Head of caudate nucleus (tissue), 42 donors: ENCODE data around the gene MT1H.
"Not testable (repeated sequence)": the region's sequence is repeated elsewhere in the genome, so short reads cannot be mapped to it uniquely, and the experiment has no call there.

Source experiments
- DNase-seq, 42 donors: peaks; one replicate each; pipeline versions ENCODE4 v3.0.0 to v3.0.0-alpha.2; 2020 to 2021; ENCODE audit warnings: mixed read lengths in 7 of 42
- intact Hi-C: fragments of 100-400 bp; cut with DNase I; formaldehyde crosslinking; loops from one replicate; pipeline ENCODE4 v1.15.0; 2022

The MT1H gene

GRCh38 chr16:56702836-56703235 lies 33.2 kb downstream of the MT1H start:
- intact Hi-C loops: loop anchor here (5.0 kb wide), 2 partner anchors 101 to 191 kb away; no protein-coding TSS in a partner anchor
- peak in 1 of 42 donors; percentile 19 for DNase-seq

GRCh38 chr16:56708525-56709442 lies 39.2 kb downstream of the MT1H start:
- no peak for DNase-seq
- intact Hi-C loops: no loop called here

GRCh38 chr16:56709443-56710040 lies 39.9 kb downstream of the MT1H start:
- intact Hi-C loops: no loop called here
- DNase-seq: no peak

- intact Hi-C loops: no loop called here
- DNase-seq: peak in 1 of 42 donors; percentile 8
Measured at GRCh38 chr16:56710181-56710737, 40.6 kb downstream of the MT1H start.

GRCh38 chr16:56711862-56712261 lies 42.2 kb downstream of the MT1H start:
- no peak for DNase-seq
- intact Hi-C loops: no loop called here

GRCh38 chr16:56713794-56714193 lies 44.2 kb downstream of the MT1H start:
- intact Hi-C loops: no loop called here
- no peak for DNase-seq

GRCh38 chr16:56715126-56715525 lies 45.5 kb downstream of the MT1H start:
- DNase-seq: no peak
- intact Hi-C loops: no loop called here

GRCh38 chr16:56716761-56717160 lies 47.1 kb downstream of the MT1H start:
- no peak for DNase-seq
- intact Hi-C loops: no loop called here

- intact Hi-C loops: not testable (repeated sequence)
Measured at GRCh38 chr16:56717532-56717931, 47.9 kb downstream of the MT1H start.

More at GRCh38 chr16:56717532-56717931, 47.9 kb downstream of the MT1H start:
- not testable (repeated sequence) for DNase-seq
